HCT116 (cell line): ENCODE results near the gene UBR2. TPM values are rescaled to one million over a fixed set of nuclear protein-coding genes. Genes with fewer than 3 reads are reported as not detected.

Source experiments
- ATAC-seq: fragments of 200-7000 bp; cut with Tn5 transposase; 2 replicates; pipeline ENCODE4 v1.9.1; 2020; ENCODE audit warnings: mild to moderate bottlenecking, moderate library complexity
- BruUV-seq: library from RNA; stranded (reverse); fragments of 400-500 nt; replicated peaks from 2 replicates; lab custom pipeline; 2021; lab: Mats Ljungman, UMichigan
- CTCF ChIA-PET: fragments of 300-600 bp; sonication (Branson Sonifier 250); formaldehyde crosslinking; loops from one replicate; lab custom pipeline; 2021; ENCODE audit warnings: antibody characterized with exemption; lab: Charles Lee
- POLR2A ChIA-PET: fragments of 300-600, 350-600 bp; sonication (Branson Sonifier 250); formaldehyde crosslinking; loops from one replicate; lab custom pipeline; 2021; ENCODE audit warnings: antibody characterized with exemption; lab: Charles Lee
- RAD21 ChIA-PET, 2 experiments: fragments of 300-600 bp; sonication (Branson Sonifier 250); formaldehyde crosslinking; loops; one replicate each; lab custom pipeline; 2023; ENCODE audit warnings: low total read pairs in 2 of 2; ENCODE audit not compliant: uncharacterized antibody in 2 of 2, unreplicated experiment in 2 of 2, low non-redundant PET in 1 of 2; lab: Charles Lee
- DNase-seq: peaks from one replicate; pipeline ENCODE4 v3.0.0-alpha.2; 2010; ENCODE audit warnings: low read depth, low spot score
- H2AFZ ChIP-seq: fragments of 200-600 bp; shearing (Covaris generic), sonication (generic); 2 replicates; pipeline ENCODE4 v1.6.1; 2017; ENCODE audit warnings: low read depth, mixed run types, mixed read lengths, antibody characterized with exemption, low read length; ENCODE audit not compliant: poor library complexity, severe bottlenecking
- H3K27ac ChIP-seq: 2 replicates; pipeline ENCODE4 v1.5.1; 2012; ENCODE audit warnings: low read depth, low read length
- H3K27me3 ChIP-seq: fragments of 200-600 bp; sonication (generic); 2 replicates; pipeline ENCODE4 v1.6.1; 2016; ENCODE audit warnings: mixed run types, low read length, mixed read lengths; ENCODE audit not compliant: insufficient read depth
- H3K36me3 ChIP-seq, 2 experiments: fragments of 200-500 bp in 1 of 2; fragments of 200-600 bp in 1 of 2; sonication (Bioruptor generic) in 1 of 2; sonication (generic) in 1 of 2; 2 replicates each; pipeline versions ENCODE4 v1.5.1 to v1.6.1; 2014 to 2016; ENCODE audit warnings: low read length in 2 of 2, inconsistent platforms in 1 of 2, mixed read lengths in 1 of 2, mixed run types in 1 of 2; ENCODE audit not compliant: insufficient read depth in 2 of 2, control insufficient read depth in 1 of 2
- H3K4me1 ChIP-seq, 2 experiments: fragments of 200-600 bp in 1 of 2; sonication (generic) in 1 of 2; 2 replicates each; pipeline versions ENCODE4 v1.5.1 to v1.6.1; 2012 to 2017; ENCODE audit warnings: low read length in 2 of 2, inconsistent platforms in 1 of 2, mild to moderate bottlenecking in 1 of 2, mixed read lengths in 1 of 2, mixed run types in 1 of 2, moderate library complexity in 1 of 2; ENCODE audit not compliant: insufficient read depth in 2 of 2, control insufficient read depth in 1 of 2
- H3K4me2 ChIP-seq: fragments of 200-600 bp; sonication (generic); 2 replicates; pipeline ENCODE4 v1.6.1; 2017; ENCODE audit warnings: mixed run types, low read length, mixed read lengths
- H3K4me3 ChIP-seq, 2 experiments: fragments of 200-600 bp in 1 of 2; sonication (generic) in 1 of 2; replicated peaks in 1 of 2; 2 replicates each; pipeline ENCODE4 v1.5.1; 2011 to 2016; ENCODE audit warnings: low read length in 2 of 2, control low read depth in 1 of 2, low read depth in 1 of 2, mild to moderate bottlenecking in 1 of 2, mixed read lengths in 1 of 2, mixed run types in 1 of 2
- H3K79me2 ChIP-seq: fragments of 200-600 bp; sonication (generic); 2 replicates; pipeline ENCODE4 v1.6.1; 2017; ENCODE audit warnings: mild to moderate bottlenecking, mixed run types, low read length, moderate library complexity, mixed read lengths; ENCODE audit not compliant: insufficient read depth
- H3K9ac ChIP-seq: fragments of 200-600 bp; sonication (generic); 2 replicates; pipeline ENCODE4 v1.6.1; 2016; ENCODE audit warnings: low read length, mixed read lengths
- H3K9me2 ChIP-seq: fragments of 200-600 bp; sonication (generic), shearing (Covaris generic); 2 replicates; pipeline ENCODE4 v1.6.1; 2017; ENCODE audit warnings: mixed run types, mild to moderate bottlenecking, moderate library complexity; ENCODE audit not compliant: insufficient read depth
- H3K9me3 ChIP-seq, 2 experiments: fragments of 200-500 bp in 1 of 2; fragments of 200-600 bp in 1 of 2; sonication (Bioruptor generic) in 1 of 2; sonication (generic) in 1 of 2; 2 replicates each; pipeline ENCODE4 v1.6.1; 2014 to 2017; ENCODE audit warnings: low read length in 2 of 2, mixed read lengths in 2 of 2, inconsistent platforms in 1 of 2, low read depth in 1 of 2, mild to moderate bottlenecking in 1 of 2, mixed run types in 1 of 2, moderate library complexity in 1 of 2; ENCODE audit not compliant: control insufficient read depth in 1 of 2, insufficient read depth in 1 of 2
- H4K20me1 ChIP-seq: fragments of 200-600 bp; sonication (generic), shearing (Covaris generic); 2 replicates; pipeline ENCODE4 v1.6.1; 2017; ENCODE audit warnings: mixed run types, mild to moderate bottlenecking, moderate library complexity; ENCODE audit not compliant: insufficient read depth
- ATF3 ChIP-seq: IDR thresholded peaks from 2 replicates; pipeline ENCODE4 v1.6.1; 2012
- CBX3 ChIP-seq: IDR thresholded peaks from 2 replicates; pipeline ENCODE4 v1.6.1; 2012; ENCODE audit warnings: low read depth
- CEBPB ChIP-seq: IDR thresholded peaks from 2 replicates; pipeline ENCODE4 v1.6.1; 2012; ENCODE audit warnings: low read depth
- EGR1 ChIP-seq: IDR thresholded peaks from 2 replicates; pipeline ENCODE4 v1.6.1; 2012; ENCODE audit warnings: low read depth
- ELF1 ChIP-seq: IDR thresholded peaks from 2 replicates; pipeline ENCODE4 v1.6.1; 2012; ENCODE audit warnings: low read depth, borderline replicate concordance
- EZH2 ChIP-seq: fragments of 200-600 bp; sonication (generic); IDR thresholded peaks from 2 replicates; pipeline ENCODE4 v1.6.1; 2017; ENCODE audit warnings: antibody characterized with exemption, mixed run types
- JUND ChIP-seq: IDR thresholded peaks from 2 replicates; pipeline ENCODE4 v1.6.1; 2012
- MAX ChIP-seq: IDR thresholded peaks from 2 replicates; pipeline ENCODE4 v1.6.1; 2012
- POLR2A ChIP-seq: IDR thresholded peaks from 2 replicates; pipeline ENCODE4 v1.7.0; 2011; ENCODE audit warnings: borderline replicate concordance; ENCODE audit not compliant: insufficient read depth, insufficient read length; ENCODE audit errors: extremely low read depth
- POLR2AphosphoS5 ChIP-seq: IDR thresholded peaks from 2 replicates; pipeline ENCODE4 v1.6.1; 2011; ENCODE audit warnings: mild to moderate bottlenecking, low read depth, low read length, moderate library complexity
- RAD21 ChIP-seq: IDR thresholded peaks from 2 replicates; pipeline ENCODE4 v1.6.1; 2012; ENCODE audit warnings: low read depth, mild to moderate bottlenecking
- REST ChIP-seq: IDR thresholded peaks from 2 replicates; pipeline ENCODE4 v1.6.1; 2012; ENCODE audit warnings: low read depth
- SIN3A ChIP-seq: IDR thresholded peaks from 2 replicates; pipeline ENCODE4 v1.6.1; 2012; ENCODE audit warnings: low read depth
- SP1 ChIP-seq: IDR thresholded peaks from 2 replicates; pipeline ENCODE4 v1.6.1; 2012; ENCODE audit warnings: low read depth
- TCF7L2 ChIP-seq: IDR thresholded peaks from 2 replicates; pipeline ENCODE4 v1.7.0; 2011; ENCODE audit warnings: borderline replicate concordance, inconsistent platforms; ENCODE audit not compliant: insufficient read depth, insufficient read length; ENCODE audit errors: extremely low read depth
- YY1 ChIP-seq: IDR thresholded peaks from 2 replicates; pipeline ENCODE4 v1.6.1; 2011; ENCODE audit warnings: low read length, low read depth, moderate library complexity, mild to moderate bottlenecking; ENCODE audit not compliant: insufficient replicate concordance; ENCODE audit errors: extremely low read depth
- ZBTB33 ChIP-seq: IDR thresholded peaks from 2 replicates; pipeline ENCODE4 v1.6.1; 2011; ENCODE audit warnings: mild to moderate bottlenecking, low read length, moderate library complexity; ENCODE audit not compliant: insufficient replicate concordance; ENCODE audit errors: extremely low read depth
- ZFX ChIP-seq: fragments of 450-650 bp; IDR thresholded peaks from 2 replicates; pipeline ENCODE4 v1.6.1; 2017
- ZNF274 ChIP-seq: fragments of 200-500 bp; sonication (Bioruptor generic); IDR thresholded peaks from 2 replicates; pipeline ENCODE4 v1.6.1; 2014; ENCODE audit warnings: mild to moderate bottlenecking, low read depth, low read length, inconsistent platforms
- intact Hi-C: fragments of 100-400 bp; cut with micrococcal nuclease; formaldehyde crosslinking; loops from 2 replicates; pipeline ENCODE4 v1.10.0; 2022
- total RNA-seq: library from RNA; stranded (reverse); gene quantifications from one replicate; pipeline ENCODE4 v1.2.1, GENCODE V29; 2021; ENCODE audit not compliant: unreplicated experiment

UBR2 gene
- total RNA-seq, 1 experiment from 2014 or later, result 20.5 TPM

GRCh38 chr6:42514745-42515144 lies 49.1 kb upstream of the UBR2 start (continued):
- TF ChIP-seq POLR2AphosphoS5, result no peak
- no peak for TF ChIP-seq SIN3A

GRCh38 chr6:42519779-42520178 lies 44.0 kb upstream of the UBR2 start:
- no peak overlapping the region for H2AFZ ChIP-seq
- no peaks in the 10 kb centered on the region for H3K79me2 ChIP-seq
- no peaks in the 10 kb centered on the region for H3K9me3 ChIP-seq
- no peaks in the 10 kb centered on the region for H3K9me2 ChIP-seq
- BruUV-seq, result no TSS peak
- no peak overlapping the region for H3K27ac ChIP-seq
- H3K36me3 ChIP-seq, result no peaks in the 10 kb centered on the region
- ATAC-seq (no peak), DNase-seq (no peak)
- H4K20me1 ChIP-seq, result no peaks in the 10 kb centered on the region
- no peak overlapping the region for H3K4me2 ChIP-seq
- peaks cover 3 to 18% of the 10 kb centered on the region in 2 experiments; a peak in 3 of 4 replicates for H3K4me1 ChIP-seq
- no peak overlapping the region for H3K4me3 ChIP-seq
- ChIA-PET POLR2A (no interaction called here), CTCF (no interaction called here), RAD21 (interaction anchor here in 1 of 2 experiments (0.7 kb wide), 1 partner anchor 21 kb away, joined by 4 read pairs; no protein-coding TSS in a partner anchor)
- no peak overlapping the region for H3K9ac ChIP-seq
- H3K27me3 ChIP-seq, result no peaks in the 10 kb centered on the region
- intact Hi-C loops, result no loop called here
- TF ChIP-seq ZNF274 (no peak), EZH2 (no peak), CEBPB (no peak), TCF7L2 (no peak), ATF3 (no peak), CBX3 (no peak), ZBTB33 (no peak), RAD21 (no peak), JUND (no peak), SIN3A (no peak), REST (no peak), SP1 (no peak), ELF1 (no peak), ZFX (no peak), MAX (no peak), EGR1 (no peak), YY1 (no peak), POLR2AphosphoS5 (no peak), POLR2A (no peak)
